A673 (cell line): ENCODE results near the gene GRAMD1A.

Experiments
- EZH2 ChIP-seq: fragments of 200-600 bp; sonication (generic); IDR thresholded peaks from 2 replicates; pipeline ENCODE4 v1.6.1; 2017; ENCODE audit warnings: borderline replicate concordance, low read depth, mild to moderate bottlenecking, mixed read lengths, antibody characterized with exemption, low read length; ENCODE audit not compliant: poor library complexity, severe bottlenecking
- TF ChIP-seq, protein P1 (sequence below): fragments of 300-800, 200-600 bp; sonication (generic); conservative IDR thresholded peaks from 2 replicates; pipeline ENCODE4 v1.5.1; 2017; ENCODE audit warnings: low read depth, mild to moderate bottlenecking, antibody characterized with exemption, low read length, moderate library complexity, mixed read lengths

DNA sequence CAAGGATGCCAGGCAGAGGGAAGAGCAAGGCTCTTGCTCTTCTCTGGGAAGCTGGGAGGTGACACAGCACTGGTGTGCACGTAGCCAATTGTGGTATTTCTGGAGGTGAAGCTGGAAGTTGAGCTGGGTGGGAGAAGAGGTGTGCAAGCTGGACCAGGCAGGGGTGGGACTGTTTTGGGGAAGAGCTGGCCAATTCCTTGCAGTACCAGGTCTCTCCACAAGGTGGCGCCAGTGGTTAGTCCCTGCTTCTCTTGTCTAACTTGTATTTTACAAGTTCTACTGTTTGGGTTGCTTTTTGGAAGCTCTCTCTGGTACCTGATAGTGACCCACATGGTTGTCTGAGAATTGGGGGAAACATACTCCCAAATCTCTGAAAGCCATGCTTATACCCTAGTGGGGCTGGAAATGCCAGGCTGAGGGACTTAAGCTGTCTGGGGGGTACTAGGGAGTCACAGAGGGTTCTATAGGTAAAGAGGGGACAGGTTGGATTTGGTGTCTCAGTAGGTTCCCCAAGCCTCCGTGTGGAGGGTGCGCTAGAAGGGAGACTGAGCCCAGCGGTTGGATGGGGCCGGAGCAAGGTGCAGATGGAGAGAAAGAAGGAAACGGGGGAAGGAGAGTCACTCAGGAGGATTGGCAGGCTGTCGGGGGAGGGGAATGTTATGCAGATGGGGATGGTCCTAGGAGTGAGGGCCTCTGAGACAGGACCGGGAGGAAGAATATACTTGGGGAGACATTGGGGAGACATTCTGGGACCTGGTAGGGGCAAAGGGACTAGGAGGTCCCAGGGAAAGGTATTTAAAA, 44.4 kb downstream of the GRAMD1A start:
- TF ChIP-seq, protein P1, sequence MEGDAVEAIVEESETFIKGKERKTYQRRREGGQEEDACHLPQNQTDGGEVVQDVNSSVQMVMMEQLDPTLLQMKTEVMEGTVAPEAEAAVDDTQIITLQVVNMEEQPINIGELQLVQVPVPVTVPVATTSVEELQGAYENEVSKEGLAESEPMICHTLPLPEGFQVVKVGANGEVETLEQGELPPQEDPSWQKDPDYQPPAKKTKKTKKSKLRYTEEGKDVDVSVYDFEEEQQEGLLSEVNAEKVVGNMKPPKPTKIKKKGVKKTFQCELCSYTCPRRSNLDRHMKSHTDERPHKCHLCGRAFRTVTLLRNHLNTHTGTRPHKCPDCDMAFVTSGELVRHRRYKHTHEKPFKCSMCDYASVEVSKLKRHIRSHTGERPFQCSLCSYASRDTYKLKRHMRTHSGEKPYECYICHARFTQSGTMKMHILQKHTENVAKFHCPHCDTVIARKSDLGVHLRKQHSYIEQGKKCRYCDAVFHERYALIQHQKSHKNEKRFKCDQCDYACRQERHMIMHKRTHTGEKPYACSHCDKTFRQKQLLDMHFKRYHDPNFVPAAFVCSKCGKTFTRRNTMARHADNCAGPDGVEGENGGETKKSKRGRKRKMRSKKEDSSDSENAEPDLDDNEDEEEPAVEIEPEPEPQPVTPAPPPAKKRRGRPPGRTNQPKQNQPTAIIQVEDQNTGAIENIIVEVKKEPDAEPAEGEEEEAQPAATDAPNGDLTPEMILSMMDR = peak; percentile 98
- TF ChIP-seq EZH2 = no peak
